H9 (cell line): Measurements from ENCODE around the gene MMP23B. TPM values are rescaled to one million over a fixed set of nuclear protein-coding genes. Genes with fewer than 3 reads are reported as not detected.
"Not testable (repeated sequence)": the region's sequence is repeated elsewhere in the genome, so short reads cannot be mapped to it uniquely, and the experiment has no call there.

Experiments used
- DNase-seq: peaks from one replicate; pipeline ENCODE4 v3.0.0-alpha.2; 2017
- H2AFZ ChIP-seq: one replicate; pipeline ENCODE4 v1.6.1; 2013; ENCODE audit warnings: mild to moderate bottlenecking, low read length, control low read depth, moderate library complexity
- H2AK5ac ChIP-seq: 2 replicates; pipeline ENCODE4 v1.6.1; 2013; ENCODE audit warnings: low read length, control low read depth, mixed read lengths; ENCODE audit not compliant: insufficient read length
- H2BK120ac ChIP-seq: one replicate; pipeline ENCODE4 v1.6.1; 2013; ENCODE audit warnings: low read depth, mild to moderate bottlenecking, low read length, control low read depth, inconsistent platforms; ENCODE audit not compliant: poor library complexity, severe bottlenecking
- H2BK12ac ChIP-seq: 2 replicates; pipeline ENCODE4 v1.6.1; 2013; ENCODE audit warnings: low read length, control low read depth, mixed read lengths, low read depth; ENCODE audit not compliant: insufficient read length
- H2BK15ac ChIP-seq: 2 replicates; pipeline ENCODE4 v1.6.1; 2013; ENCODE audit warnings: low read depth, low read length, control low read depth
- H2BK20ac ChIP-seq: one replicate; pipeline ENCODE4 v1.6.1; 2013; ENCODE audit warnings: low read depth, mild to moderate bottlenecking, low read length, control low read depth, inconsistent platforms; ENCODE audit not compliant: poor library complexity, severe bottlenecking
- H2BK5ac ChIP-seq: 2 replicates; pipeline ENCODE4 v1.6.1; 2013; ENCODE audit warnings: low read length, control low read depth, mixed read lengths; ENCODE audit not compliant: insufficient read length
- H3K14ac ChIP-seq: 2 replicates; pipeline ENCODE4 v1.6.1; 2013; ENCODE audit warnings: low read length, control low read depth; ENCODE audit not compliant: insufficient read depth
- H3K18ac ChIP-seq: 2 replicates; pipeline ENCODE4 v1.6.1; 2013; ENCODE audit warnings: low read depth, mild to moderate bottlenecking, mixed read lengths, low read length, control low read depth; ENCODE audit not compliant: insufficient read length
- H3K23ac ChIP-seq: 2 replicates; pipeline ENCODE4 v1.6.1; 2013; ENCODE audit warnings: low read length, control low read depth, mixed read lengths, low read depth; ENCODE audit not compliant: insufficient read length
- H3K23me2 ChIP-seq: 2 replicates; pipeline ENCODE4 v1.6.1; 2013; ENCODE audit warnings: low read depth, mild to moderate bottlenecking, mixed read lengths, low read length, control low read depth; ENCODE audit not compliant: insufficient read length, poor library complexity, severe bottlenecking
- H3K27ac ChIP-seq: 2 replicates; pipeline ENCODE4 v1.5.1; 2013; ENCODE audit warnings: low read length, control low read depth, mixed read lengths, low read depth; ENCODE audit not compliant: insufficient read length
- H3K27me3 ChIP-seq: 2 replicates; pipeline ENCODE4 v1.6.1; 2013; ENCODE audit warnings: low read length, control low read depth, inconsistent platforms; ENCODE audit not compliant: insufficient read depth
- H3K4ac ChIP-seq: 2 replicates; pipeline ENCODE4 v1.6.1; 2013; ENCODE audit warnings: low read depth, mild to moderate bottlenecking, control low read depth, inconsistent platforms, low read length, moderate library complexity
- H3K4me1 ChIP-seq: 2 replicates; pipeline ENCODE4 v1.6.1; 2013; ENCODE audit warnings: low read length, control low read depth, inconsistent platforms; ENCODE audit not compliant: insufficient read depth
- H3K4me2 ChIP-seq: 2 replicates; pipeline ENCODE4 v1.6.1; 2013; ENCODE audit warnings: low read length, control low read depth, mixed read lengths; ENCODE audit not compliant: insufficient read length, insufficient read depth
- H3K56ac ChIP-seq: 2 replicates; pipeline ENCODE4 v1.6.1; 2013; ENCODE audit warnings: low read depth, mild to moderate bottlenecking, mixed read lengths, low read length, control low read depth; ENCODE audit not compliant: insufficient read length
- H3K79me1 ChIP-seq: 2 replicates; pipeline ENCODE4 v1.6.1; 2013; ENCODE audit warnings: low read depth, mild to moderate bottlenecking, moderate library complexity, low read length, control low read depth, inconsistent platforms; ENCODE audit not compliant: insufficient read depth, poor library complexity, severe bottlenecking
- H3K79me2 ChIP-seq: 2 replicates; pipeline ENCODE4 v1.6.1; 2013; ENCODE audit warnings: low read length, control low read depth, inconsistent platforms; ENCODE audit not compliant: insufficient read depth
- H3K9ac ChIP-seq: 2 replicates; pipeline ENCODE4 v1.6.1; 2013; ENCODE audit warnings: low read length, control low read depth, mixed read lengths; ENCODE audit not compliant: insufficient read length; ENCODE audit errors: extremely low read depth
- H3K9me3 ChIP-seq: one replicate; pipeline ENCODE4 v1.6.1; 2013; ENCODE audit warnings: low read depth, low read length, inconsistent platforms; ENCODE audit not compliant: control insufficient read depth
- H3T11ph ChIP-seq: one replicate; pipeline ENCODE4 v1.6.1; 2013; ENCODE audit warnings: mild to moderate bottlenecking, low read length, control low read depth, inconsistent platforms
- H4K20me1 ChIP-seq: one replicate; pipeline ENCODE4 v1.6.1; 2013; ENCODE audit not compliant: control insufficient read depth, insufficient read length, insufficient read depth
- H4K5ac ChIP-seq: 2 replicates; pipeline ENCODE4 v1.6.1; 2013; ENCODE audit warnings: low read depth, mild to moderate bottlenecking, mixed read lengths, low read length, control low read depth; ENCODE audit not compliant: insufficient read length
- H4K8ac ChIP-seq: replicated peaks from 2 replicates; pipeline ENCODE4 v1.6.1; 2013; ENCODE audit warnings: low read length, control low read depth, mixed read lengths, low read depth; ENCODE audit not compliant: insufficient read length
- H4K91ac ChIP-seq: 2 replicates; pipeline ENCODE4 v1.6.1; 2013; ENCODE audit warnings: low read depth, mild to moderate bottlenecking, moderate library complexity, mixed read lengths, low read length, control low read depth; ENCODE audit not compliant: insufficient read length
- H3K27ac Mint-ChIP-seq, 3 experiments: 2 replicates in 2 of 3; 3 replicates in 1 of 3; pipeline ENCODE4 v1.8.0; 2020 to 2021; ENCODE audit warnings: mixed read lengths in 3 of 3, mild to moderate bottlenecking in 1 of 3, moderate library complexity in 1 of 3
- H3K27me3 Mint-ChIP-seq: 2 replicates; pipeline ENCODE4 v1.8.0; 2021; ENCODE audit warnings: low read depth, mild to moderate bottlenecking, moderate library complexity, mixed read lengths
- H3K36me3 Mint-ChIP-seq, 3 experiments: 2 replicates in 2 of 3; 3 replicates in 1 of 3; pipeline ENCODE4 v1.8.0; 2020 to 2021; ENCODE audit warnings: low read depth in 3 of 3, mixed read lengths in 3 of 3; ENCODE audit not compliant: insufficient read depth in 1 of 3
- H3K4me1 Mint-ChIP-seq, 2 experiments: 2 replicates each; pipeline ENCODE4 v1.8.0; 2020; ENCODE audit warnings: mixed read lengths in 2 of 2
- H3K4me3 Mint-ChIP-seq, 2 experiments: 2 replicates in 1 of 2; 3 replicates in 1 of 2; pipeline ENCODE4 v1.8.0; 2020 to 2021; ENCODE audit warnings: mild to moderate bottlenecking in 2 of 2, mixed read lengths in 2 of 2, moderate library complexity in 1 of 2
- H3K9me3 Mint-ChIP-seq, 2 experiments: 2 replicates in 1 of 2; 3 replicates in 1 of 2; pipeline ENCODE4 v1.8.0; 2020; ENCODE audit warnings: mild to moderate bottlenecking in 2 of 2, mixed read lengths in 2 of 2, moderate library complexity in 1 of 2
- WGBS: extraction: QIAGEN DNeasy Blood & Tissue Kit; methylation state at CpG from one replicate; pipeline ENCODE4 v1.1.7; 2013; ENCODE audit warnings: missing lambda C conversion rate, low lambda C conversion rate, mixed read lengths; ENCODE audit not compliant: insufficient read length; ENCODE audit errors: extremely low coverage; 5-methylcytosine and 5-hydroxymethylcytosine counted together
- total RNA-seq: library from RNA; stranded (reverse); gene quantifications from 2 replicates; pipeline ENCODE4 v1.2.1, GENCODE V29; 2021

The MMP23B gene
- total RNA-seq, 1 experiment from 2014 or later: 12.5 TPM

DNA sequence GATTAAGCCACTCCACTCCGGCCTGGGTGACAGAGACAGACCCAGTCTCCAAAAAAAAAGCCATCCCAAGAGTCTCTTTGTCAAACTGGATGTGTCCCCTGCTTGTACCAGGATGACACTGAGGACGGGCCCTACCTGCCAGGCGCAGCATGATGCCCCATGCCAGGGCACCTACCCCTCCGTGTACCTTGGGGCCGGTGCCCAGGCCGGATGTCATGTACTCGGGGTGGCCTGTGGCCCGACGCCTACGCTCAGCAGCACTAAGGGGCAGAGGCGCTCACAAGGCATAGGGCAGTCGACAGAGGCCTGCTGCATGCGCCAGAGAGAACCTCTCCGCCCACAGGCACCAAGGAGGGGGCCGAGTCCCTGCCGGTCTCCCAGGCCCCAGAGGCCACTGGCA is 7.4 kb downstream of the MMP23B start:
- not testable (repeated sequence) for H3T11ph ChIP-seq, H4K91ac ChIP-seq, H2AK5ac ChIP-seq, H3K4me2 ChIP-seq, H3K23me2 ChIP-seq, H2BK120ac ChIP-seq, H4K8ac ChIP-seq, H3K9me3 Mint-ChIP-seq, H2BK15ac ChIP-seq, H4K20me1 ChIP-seq, H3K9me3 ChIP-seq, H2BK5ac ChIP-seq, H3K56ac ChIP-seq, H3K14ac ChIP-seq, H3K23ac ChIP-seq, H2BK12ac ChIP-seq, H3K79me2 ChIP-seq, H3K4me3 Mint-ChIP-seq, H3K9ac ChIP-seq, H3K27ac ChIP-seq, H3K18ac ChIP-seq, H4K5ac ChIP-seq, H3K4me1 Mint-ChIP-seq, H3K4me1 ChIP-seq, H3K4ac ChIP-seq, H3K27me3 ChIP-seq, H3K79me1 ChIP-seq, DNase-seq, H3K27me3 Mint-ChIP-seq, H2AFZ ChIP-seq, H2BK20ac ChIP-seq, H3K27ac Mint-ChIP-seq
- peaks cover 5 to 12% (median 9%) of the 10 kb centered on the region in 3 experiments; a peak in 5 of 7 replicates for H3K36me3 Mint-ChIP-seq
- WGBS: no CpG with 5 or more reads among the region's 16 CpGs

GRCh38 chr1:1640081-1640480 is 8.1 kb downstream of the MMP23B start:
- not testable (repeated sequence) for H3K18ac ChIP-seq, H3K9me3 Mint-ChIP-seq, H2BK20ac ChIP-seq, H3K27ac Mint-ChIP-seq, H2BK15ac ChIP-seq, H2BK120ac ChIP-seq, H3K79me2 ChIP-seq, H3K4me2 ChIP-seq, H3K23me2 ChIP-seq, H3K27me3 ChIP-seq, H3T11ph ChIP-seq, H3K9ac ChIP-seq, H3K79me1 ChIP-seq, H4K91ac ChIP-seq, H3K4ac ChIP-seq, H4K5ac ChIP-seq, H3K9me3 ChIP-seq, H3K4me1 ChIP-seq, H3K27ac ChIP-seq, H3K14ac ChIP-seq, H3K23ac ChIP-seq, H2AK5ac ChIP-seq, H4K8ac ChIP-seq, H4K20me1 ChIP-seq, H2AFZ ChIP-seq, H3K4me1 Mint-ChIP-seq, H3K56ac ChIP-seq, H2BK12ac ChIP-seq, DNase-seq, H3K4me3 Mint-ChIP-seq, H3K27me3 Mint-ChIP-seq, H2BK5ac ChIP-seq
- H3K36me3 Mint-ChIP-seq: peaks cover 5 to 12% (median 9%) of the 10 kb centered on the region in 3 experiments; a peak in 5 of 7 replicates
- no CpG with 5 or more reads among the region's 25 CpGs for WGBS
